Lung microvascular endothelial cell (primary cell): ENCODE data around the gene ALK. TPM values are rescaled to one million over a fixed set of nuclear protein-coding genes. Genes with fewer than 3 reads are reported as not detected.

Experiments used
- DNase-seq, 2 donors: peaks; one replicate each; pipeline versions ENCODE4 v3.0.0 to v3.0.0-alpha.2; 2010; ENCODE audit warnings: low read depth in 2 of 2
- total RNA-seq: library from RNA; depleted of rRNA; stranded (reverse); fragments of >200 nt; gene quantifications from 2 replicates; pipeline ENCODE4 v1.2.1, GENCODE V29; 2014

ALK gene
- total RNA-seq, 1 donor from 2014 or later: not detected

DNA sequence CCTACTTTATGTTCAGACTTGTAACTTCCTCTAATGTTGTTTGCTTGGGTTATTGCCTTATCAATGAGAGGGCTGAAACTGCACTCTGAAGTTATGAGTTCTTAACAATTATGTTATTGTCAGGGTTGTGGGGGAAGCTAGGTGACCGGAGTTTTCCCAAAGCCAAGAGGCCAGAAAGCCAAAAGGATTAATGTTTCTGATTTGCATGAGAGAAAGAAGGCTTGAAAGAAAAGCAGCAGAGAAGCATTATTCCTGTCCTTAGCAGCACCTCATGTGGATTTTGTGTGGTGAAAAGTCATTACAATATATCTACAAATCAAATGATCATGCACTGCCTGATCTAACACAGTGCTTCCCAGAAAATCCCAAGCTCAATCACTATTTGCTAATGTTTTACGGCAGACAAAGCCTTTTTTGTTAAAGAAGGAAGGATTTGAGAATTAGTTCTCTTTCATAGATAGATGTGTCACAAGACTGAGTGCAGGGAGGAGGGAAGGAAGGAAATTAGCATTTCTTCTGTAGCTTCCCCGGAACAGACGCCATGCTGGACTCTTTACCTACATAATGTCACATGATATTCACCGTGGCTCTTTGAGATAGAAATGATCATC, 203.2 kb downstream of the ALK start:
- DNase-seq: no peak

DNA sequence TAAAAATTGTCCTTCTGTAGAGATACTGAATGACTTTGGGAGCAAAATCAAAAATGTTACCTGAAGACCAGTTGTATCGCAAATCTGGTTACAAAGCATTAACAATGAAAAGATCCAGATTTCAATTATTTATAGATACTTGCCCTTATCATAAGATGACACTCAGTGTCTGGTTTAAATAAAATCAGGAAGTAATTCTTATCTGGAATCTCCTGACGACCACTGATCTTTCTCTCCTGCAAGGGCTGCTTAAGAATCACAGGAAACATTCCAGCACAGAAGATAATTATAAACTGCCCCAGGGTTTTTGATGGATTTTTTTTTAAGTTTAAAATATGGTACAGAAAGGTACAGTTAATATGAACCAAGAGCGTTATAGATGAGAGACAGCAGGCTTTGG, 205.7 kb downstream of the ALK start:
- no peak for DNase-seq

DNA sequence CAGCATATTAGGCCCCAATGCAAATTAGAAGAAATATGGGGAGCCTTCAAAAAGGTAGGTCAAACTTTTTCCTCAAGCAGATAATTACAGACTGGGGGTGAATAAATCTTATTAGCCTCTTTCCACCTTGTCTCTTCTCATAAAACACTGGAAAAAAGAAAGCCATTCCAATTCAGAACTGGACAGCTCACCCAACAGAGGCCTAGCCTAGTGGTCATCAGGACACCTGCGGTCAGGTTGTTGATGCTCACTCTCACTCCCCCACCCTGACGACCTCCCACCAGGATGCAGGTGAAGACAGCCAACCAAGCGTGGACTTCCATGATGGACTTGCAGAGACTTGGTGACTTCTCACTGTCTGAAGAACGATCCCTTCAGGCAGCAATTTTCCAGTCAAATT, 207.1 kb downstream of the ALK start:
- no peak for DNase-seq

DNA sequence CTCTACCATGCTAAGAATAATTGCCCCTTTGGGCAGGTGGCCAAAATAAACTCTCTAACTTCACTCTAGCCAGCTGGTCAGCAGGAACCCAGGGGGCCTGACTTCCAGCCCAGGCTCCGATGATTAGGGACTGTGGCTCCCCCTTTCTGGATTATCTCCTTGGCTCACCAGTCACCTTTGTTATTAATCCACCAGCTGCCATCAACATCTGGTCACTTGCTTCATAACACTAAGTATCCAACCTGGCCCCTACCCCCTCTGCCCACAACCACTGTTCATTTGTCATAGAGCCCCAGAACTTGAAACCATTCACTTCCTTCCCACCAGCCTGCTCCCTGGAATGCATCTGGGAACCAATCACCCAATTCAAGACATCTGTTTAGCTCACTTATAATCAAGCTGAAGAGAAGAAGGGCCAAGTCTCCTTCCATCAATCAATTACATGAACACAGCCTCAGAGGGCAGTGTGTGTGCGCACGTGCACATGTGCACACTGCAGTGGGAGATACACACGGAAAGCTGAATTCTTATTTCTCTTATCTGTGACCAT, 215.1 kb downstream of the ALK start:
- no peak for DNase-seq

DNA sequence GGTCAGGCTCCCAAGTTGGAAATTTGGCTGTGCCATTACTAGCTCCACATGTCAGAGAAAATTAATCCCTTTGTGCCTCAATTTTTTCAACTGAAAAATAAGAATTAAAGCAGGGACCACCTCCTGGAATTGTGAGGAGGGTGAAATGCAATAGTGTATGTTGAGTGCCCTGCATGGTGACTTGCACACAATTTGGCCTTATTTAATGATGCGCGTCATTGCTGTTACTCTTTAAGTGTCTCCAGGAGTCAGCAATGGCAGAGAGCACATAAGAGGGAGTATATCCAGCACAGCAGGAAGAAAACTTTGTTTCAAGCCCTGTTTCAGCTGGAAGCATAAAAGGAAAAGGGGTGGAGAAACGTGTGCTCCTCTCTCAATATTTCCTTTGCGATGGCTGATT, 215.8 kb downstream of the ALK start:
- DNase-seq: no peak

DNA sequence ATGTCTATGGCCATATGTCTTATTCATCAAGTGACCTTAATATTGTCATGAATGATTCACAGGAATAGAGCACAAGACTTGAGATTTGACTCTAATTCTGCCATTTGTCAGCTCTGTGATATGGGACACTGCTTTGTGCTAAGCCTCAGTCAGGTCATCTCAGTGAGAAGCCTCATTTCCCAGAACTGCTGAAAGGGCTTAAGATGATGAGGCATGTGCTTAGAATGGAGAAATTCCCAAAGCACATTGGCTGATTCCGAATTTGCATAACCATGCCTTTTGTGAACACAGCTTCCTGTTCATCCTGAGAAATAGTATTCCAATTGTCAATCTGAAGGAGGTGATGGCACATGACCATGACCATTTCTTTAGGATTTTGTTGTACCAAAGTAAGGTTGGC, 218.1 kb downstream of the ALK start:
- DNase-seq: no peak

DNA sequence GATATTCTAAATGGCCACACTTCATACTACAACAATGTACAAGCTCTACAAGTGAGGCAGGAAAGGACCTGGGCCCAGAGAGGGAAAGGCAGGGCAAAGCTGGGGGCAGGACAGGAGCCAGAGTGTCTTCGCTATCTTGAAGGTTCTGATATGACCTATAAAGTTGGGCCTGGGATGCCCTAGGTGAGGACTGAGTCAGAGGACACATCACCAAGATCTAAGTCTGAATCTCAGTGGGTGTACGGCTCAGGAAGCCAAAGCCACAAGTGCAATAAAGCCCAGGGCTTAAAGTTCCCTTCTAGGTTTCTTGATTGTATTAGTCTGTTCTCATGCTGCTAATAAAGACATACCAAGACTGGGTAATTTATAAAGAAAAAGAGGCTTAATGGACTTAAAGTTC, 219.1 kb downstream of the ALK start:
- DNase-seq: no peak

DNA sequence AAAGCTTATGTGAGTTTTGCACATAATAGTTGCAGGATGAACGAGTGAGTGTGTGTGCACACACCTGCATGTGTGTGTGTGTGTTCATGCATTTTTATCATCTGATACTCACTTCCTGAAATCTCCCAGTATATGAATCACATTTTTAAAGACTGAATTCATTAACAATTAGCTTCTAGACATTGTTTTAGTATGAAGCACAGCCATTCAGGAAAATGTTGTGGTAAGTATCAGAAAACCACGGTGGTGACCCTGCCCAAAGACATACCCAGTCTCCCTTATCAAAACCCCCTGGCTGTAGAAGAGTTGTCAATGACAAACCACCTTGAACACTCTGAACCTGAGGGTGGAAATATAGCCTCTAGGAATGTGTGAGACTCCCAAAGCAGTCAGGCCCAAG, 220.8 kb downstream of the ALK start:
- DNase-seq: no peak

DNA sequence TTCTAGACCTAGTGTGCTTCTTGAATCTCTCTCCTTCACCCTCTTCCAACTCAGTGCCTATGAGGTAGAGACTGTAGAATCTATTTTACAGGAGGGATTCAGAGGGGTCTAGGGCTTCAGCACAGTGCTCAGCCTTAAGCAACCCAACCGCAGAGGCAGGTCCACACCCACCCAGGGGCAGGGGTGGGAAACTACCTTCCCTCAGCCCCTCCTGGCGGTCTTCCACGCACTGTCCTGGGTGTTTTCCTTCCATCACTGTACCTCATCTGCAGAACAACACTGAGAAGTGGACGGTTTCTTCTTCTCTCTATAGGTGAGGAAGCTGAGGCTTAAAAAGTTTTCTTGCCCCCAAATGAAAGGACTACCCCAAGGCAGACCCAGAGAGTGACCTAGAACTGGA, 222.3 kb downstream of the ALK start:
- DNase-seq: no peak

DNA sequence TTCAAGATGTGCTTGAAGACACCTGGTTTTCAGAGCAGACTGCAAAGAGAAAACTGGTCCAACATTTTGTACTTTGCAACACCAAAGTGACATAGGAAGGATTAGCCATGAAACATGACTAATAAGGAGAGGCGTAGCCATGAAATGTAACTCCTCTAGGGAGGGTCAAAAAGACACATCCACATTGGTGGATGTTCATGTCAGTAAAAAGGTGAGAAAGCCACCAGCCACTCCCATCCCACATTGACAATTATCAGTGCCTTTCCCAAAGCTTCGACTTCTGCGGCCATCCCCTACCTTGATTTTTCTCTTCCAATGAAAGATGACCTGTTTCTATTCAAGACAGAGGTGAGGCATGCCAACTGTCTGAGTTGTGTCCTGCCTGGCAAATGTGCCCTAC, 223.2 kb downstream of the ALK start:
- no peak for DNase-seq

DNA sequence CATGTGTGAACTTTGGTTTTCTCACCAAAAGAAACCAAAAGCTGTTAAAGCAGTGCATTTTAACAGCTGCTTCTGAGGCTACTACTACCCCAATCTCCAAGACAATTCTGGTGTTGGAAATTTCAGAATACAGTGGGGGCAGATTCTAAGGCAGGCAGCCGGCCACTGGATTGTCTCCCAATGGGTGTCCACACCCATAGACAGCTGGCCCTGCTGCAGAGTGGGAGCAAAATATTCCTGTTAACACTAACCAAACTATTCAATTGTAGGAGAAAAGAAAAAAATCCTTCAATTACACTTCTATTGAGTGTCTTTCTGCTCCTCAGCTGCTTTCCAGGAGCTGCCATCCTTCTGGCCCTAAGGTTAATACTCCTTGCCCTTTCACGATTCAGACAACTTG, 223.7 kb downstream of the ALK start:
- no peak for DNase-seq

DNA sequence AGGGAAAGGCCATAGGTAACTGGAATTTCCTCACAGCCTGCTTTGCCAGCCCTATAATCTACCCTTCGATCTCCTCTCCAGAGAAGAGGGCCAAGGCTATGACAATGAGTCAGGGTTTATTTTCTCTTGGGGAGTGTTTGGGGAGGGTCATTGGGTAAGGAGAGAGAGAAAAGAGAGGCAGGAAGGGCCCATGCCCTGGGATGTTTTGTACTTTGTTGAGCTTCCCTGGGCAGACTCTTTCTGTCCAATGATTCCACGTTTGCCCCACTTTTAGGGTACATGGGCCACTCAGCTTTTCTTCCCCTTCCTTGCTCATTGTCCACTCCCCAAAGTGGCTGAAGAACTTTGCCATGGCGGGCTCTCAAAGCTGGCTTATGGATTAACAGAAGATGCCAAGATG, 224.2 kb downstream of the ALK start:
- no peak for DNase-seq

DNA sequence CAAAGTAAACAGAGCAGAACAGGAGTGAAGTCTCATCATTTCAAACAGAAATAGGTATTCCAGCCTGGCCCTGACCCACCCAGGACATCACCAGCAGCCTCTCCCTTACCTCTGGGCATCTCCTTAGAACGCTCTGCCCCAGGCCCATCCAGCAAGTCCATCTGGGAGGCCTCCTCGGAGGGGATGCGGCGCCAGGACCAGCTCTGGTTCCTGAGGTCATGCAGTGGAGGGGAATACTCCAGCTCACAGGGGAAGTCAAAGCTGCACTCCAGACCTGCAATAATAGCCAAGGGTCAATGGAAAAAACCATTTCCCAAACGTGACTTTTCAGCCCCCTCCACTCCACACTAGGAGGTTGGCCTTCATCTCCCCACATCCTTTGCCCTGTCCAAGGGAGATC, 226.6 kb downstream of the ALK start:
- DNase-seq: no peak

DNA sequence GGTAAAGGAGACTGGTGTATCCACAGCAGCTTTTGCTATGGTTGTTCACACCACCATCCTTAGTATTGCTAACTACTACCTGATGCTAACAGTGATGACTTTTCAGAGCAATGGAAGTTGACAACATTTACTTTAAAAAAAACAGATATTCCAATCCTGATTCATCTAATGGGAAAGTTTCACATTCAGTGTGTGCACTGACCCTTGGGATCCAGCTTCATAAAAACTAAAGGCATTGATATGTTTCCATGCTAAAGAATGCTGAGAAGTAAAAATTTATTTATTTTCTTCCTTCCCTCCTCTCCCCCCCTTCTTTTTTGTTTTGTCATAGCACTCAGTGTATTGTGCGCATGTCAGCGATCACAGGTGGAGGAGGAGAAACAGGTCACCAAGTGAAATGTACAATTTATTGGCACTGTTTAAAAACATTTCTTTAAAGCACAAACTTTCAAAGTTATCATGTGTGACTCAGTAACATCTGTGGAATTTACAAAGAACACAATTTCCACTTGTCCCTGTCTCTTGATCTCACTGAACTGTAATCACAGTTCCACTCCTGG, 229.9 kb downstream of the ALK start:
- DNase-seq: no peak

DNA sequence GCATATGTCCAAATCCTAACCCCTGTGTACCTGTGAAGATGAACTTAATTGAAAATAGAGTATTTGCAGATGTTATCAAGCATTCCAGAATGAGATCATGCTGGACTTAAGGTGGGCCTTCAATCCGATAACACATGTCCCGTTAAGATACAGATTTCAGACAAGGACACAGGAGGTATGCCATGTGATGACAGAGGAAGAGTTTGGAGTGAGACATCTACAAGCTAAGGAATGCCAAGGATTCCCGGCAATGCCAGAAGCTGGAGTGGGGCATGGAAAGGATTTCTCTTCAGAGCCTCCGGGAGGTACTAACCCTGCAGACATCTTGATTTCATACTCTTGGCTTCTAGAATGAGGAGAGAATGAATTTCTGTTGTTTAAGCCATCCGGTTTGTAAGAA, 231.7 kb downstream of the ALK start:
- DNase-seq: no peak

DNA sequence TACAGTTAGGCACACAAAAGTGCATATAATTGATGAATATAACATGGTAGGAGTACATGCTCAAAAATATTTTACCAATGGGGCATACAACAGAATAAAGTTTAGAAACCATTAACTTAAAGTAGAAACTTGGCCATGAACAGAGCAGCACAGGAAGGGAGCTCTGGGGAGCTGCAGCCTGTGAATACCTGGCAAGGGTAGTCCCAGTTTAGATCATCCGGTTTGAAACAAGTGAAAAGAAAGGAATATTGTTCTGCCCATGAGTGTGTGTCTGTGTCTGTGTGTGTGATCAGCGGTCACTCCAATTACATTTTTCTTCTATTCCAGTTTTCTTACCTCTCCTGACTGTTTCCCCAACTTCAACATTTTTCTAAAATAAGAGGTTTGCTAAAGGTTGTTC, 233.0 kb downstream of the ALK start:
- no peak for DNase-seq

DNA sequence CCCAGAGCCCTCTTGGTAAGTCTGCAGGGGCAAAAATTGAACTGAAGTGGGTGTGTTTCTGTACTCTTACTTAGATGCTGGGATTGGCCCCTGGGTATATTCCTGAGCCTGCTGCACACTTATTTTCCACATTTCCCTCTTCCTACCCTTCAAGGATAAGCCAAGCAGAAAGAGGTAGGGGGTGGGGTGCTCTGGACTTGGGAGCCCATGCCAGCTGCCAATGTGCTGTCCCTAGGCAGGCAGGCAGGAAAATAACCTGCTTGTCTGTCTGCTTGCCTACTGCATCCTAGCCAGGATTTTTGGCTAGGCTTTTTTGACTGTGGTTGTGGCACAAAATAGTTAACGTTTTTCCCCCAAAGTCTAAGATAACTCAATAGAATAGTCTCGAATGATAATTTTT, 234.3 kb downstream of the ALK start:
- no peak for DNase-seq

DNA sequence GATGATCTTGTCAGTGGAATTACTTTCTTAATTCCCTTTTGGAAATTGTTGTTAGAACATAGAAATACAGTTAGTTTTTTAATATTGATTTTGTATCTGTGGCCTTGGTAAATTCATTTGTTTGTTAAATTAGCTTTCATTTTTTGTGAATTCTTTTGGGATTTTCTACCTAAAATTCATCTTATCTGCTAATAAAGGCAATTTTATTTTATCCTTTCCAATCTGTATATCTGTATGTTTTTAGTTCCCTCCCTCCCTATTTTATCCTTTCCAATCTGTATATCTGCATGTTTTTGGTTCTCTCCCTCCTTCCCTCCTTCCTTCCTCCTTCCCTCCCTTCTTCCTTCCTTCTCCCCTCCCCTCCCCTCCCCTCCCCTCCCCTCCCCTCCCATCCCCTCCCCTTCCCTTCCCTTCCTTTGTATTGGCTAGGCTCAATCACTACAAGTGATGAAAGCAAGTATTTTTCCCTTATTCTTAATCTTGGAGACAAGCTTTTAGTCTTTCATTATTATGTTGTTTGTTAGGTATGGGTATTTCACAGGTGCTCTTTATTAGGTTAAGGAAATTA, 244.4 kb downstream of the ALK start:
- DNase-seq: no peak

DNA sequence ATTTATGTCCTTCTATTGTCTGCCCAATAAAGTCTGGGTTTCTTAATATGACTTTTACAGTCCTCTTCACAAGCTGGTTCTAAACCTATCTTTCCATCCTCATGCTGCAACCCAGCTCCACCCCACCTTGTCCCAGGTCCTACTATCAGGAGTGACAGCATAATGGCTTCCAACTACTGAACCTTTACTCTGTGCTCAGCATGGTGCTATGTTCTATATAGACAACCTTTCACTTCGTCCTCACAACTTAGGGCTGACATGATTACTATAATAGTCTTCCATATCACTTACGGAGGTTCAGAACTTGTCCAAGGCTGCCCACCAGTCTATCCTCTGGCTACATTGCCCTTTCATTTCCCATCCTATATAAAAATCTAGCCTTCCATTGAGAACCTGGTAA, 256.8 kb downstream of the ALK start:
- no peak for DNase-seq

DNA sequence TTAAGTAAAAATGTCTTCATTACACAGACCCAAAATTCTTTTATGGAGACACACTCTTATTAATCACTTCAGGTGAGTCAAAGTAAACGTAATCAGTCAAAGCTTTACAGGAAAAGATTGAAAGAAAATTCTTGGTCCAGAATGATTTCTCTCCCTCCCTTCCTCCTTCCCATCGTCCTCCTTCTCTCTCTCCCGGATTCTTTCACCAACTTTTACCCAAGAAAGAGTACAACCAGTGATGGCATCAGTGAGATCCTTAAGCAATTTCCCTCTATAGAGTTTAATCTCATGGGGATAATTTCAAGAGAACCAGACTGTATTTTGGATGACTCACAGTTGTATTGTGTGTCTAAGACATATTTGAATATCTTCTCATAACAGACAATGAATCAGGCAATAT, 258.1 kb downstream of the ALK start:
- DNase-seq: no peak

DNA sequence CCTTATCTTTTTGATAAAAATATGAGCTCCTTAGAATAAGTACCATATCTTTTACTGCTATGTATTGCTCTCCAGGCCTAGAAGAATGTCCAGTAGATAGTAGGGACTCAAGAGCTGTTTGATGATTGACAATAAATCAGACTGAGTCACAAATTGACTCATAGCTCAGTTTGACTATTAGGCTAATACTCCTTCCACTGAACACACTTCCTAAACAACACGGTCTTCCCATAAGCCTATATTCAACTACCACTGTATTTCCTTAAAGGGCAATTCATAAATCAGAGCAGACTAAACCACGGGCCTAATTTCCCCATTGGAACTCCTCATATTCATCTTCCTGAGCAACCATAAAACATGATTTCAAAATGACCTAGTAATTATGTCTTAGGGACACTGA, 258.5 kb downstream of the ALK start:
- DNase-seq: no peak

DNA sequence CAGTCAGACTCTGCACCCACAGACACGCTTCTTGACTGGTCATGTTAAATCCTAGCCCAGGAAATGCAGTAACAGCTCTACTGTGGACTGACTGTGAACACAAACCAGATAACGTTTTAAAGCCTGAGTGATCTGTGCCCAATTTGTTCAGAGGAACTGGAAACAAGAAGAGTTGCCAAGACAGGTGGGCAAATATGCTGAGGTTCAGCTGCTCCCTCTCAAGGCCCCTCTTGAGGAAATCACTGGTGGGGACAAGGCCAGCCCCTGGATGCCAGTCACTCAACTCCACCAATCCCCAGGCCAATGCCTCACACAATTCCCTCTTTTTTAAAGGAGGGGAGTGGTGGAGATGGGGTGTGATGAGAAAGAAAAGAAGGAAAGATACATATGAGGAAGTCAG, 261.2 kb downstream of the ALK start:
- no peak for DNase-seq

DNA sequence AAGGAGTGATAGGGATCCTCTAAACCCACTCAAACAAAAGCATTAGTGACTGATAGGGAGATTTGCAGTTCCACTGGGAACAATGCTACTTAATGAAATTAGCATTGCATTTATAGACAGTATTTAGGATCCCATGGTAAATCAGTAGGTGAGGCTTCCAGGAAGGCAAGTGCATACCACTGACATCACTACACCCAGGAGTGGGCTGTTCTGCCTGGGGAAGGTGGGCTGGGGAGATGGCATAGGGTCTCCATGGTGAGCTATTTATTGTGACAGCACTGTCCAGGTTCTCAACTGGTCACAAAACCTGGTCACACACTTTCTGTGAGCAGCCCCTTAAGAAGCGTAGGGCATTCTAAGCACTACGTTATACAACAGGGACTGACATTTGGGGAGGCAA, 262.2 kb downstream of the ALK start:
- DNase-seq: no peak

DNA sequence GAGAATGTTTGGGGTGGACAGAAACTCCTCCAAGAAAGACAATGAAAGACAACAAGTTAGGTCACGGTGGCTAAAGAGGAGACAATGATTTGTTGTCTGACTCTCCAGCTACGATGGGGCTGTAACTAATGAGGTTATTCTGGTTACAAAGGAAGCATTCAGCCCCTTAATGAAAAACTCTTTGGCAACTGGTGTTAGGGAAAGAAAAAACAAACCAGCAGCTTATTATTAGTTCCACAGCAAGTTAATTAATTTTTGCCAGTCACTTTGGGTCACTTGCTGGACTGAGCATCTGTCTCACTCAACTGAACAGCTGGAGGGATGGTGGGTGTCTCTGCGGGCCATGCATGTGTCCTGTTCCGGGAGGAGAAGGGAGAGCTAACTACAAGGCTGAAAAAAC, 263.7 kb downstream of the ALK start:
- DNase-seq: no peak
